ENCODE data around the gene CETN2. TPM values are rescaled to one million over a fixed set of nuclear protein-coding genes. Genes with fewer than 3 reads are reported as not detected.

CETN2 gene
- total RNA-seq, 1 donor from 2014 or later = 58.2 TPM

DNA sequence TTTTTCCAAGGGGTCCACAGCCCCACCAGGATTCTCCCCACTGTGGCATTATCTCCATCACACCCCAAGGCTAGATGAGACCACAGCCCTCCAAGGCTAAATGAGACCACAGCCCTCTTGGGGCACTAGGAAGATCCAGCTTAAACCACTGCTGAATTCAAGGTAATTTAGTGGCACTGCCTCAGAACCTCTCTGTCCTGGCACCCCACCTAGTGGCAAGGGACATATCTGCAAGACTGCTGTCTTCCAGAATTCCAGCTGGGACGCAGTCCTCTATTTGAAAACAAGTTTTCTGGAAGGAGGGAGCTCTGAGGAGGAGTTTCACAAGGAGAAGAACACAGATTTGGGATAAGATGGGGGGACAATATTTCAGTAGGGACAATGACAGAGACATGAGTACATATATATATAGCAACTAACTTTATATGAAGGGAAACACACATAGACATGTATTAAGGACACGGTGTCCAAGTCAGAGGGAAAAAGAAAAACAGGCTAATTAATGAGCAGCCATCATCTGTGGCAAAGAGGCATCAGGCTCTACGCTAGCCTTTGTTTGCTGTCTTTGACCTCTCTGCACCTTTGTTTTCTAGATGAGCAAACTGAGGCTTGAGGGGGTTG, 9.3 kb downstream of the CETN2 start:
- Mint-ChIP-seq H3K27me3 (peaks cover 10% of the 10 kb centered on the region), H3K4me3 (ENCODE audit: low read depth) (no peak overlapping the region), H3K4me1 (ENCODE audit: low read depth) (no peaks in the 10 kb centered on the region), H3K36me3 (ENCODE audit: insufficient read depth) (no peaks in the 10 kb centered on the region), H3K27ac (no peak overlapping the region), H3K9me3 (ENCODE audit: low read depth) (peaks cover 4% of the 10 kb centered on the region)
- DNase-seq (ENCODE audit: low spot score, unreplicated experiment) = peak; percentile 17
- TF ChIP-seq, protein P1, sequence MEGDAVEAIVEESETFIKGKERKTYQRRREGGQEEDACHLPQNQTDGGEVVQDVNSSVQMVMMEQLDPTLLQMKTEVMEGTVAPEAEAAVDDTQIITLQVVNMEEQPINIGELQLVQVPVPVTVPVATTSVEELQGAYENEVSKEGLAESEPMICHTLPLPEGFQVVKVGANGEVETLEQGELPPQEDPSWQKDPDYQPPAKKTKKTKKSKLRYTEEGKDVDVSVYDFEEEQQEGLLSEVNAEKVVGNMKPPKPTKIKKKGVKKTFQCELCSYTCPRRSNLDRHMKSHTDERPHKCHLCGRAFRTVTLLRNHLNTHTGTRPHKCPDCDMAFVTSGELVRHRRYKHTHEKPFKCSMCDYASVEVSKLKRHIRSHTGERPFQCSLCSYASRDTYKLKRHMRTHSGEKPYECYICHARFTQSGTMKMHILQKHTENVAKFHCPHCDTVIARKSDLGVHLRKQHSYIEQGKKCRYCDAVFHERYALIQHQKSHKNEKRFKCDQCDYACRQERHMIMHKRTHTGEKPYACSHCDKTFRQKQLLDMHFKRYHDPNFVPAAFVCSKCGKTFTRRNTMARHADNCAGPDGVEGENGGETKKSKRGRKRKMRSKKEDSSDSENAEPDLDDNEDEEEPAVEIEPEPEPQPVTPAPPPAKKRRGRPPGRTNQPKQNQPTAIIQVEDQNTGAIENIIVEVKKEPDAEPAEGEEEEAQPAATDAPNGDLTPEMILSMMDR (IDR thresholded peaks at IDR 0.05; ENCODE audit: unreplicated experiment) = peak; percentile 57

DNA sequence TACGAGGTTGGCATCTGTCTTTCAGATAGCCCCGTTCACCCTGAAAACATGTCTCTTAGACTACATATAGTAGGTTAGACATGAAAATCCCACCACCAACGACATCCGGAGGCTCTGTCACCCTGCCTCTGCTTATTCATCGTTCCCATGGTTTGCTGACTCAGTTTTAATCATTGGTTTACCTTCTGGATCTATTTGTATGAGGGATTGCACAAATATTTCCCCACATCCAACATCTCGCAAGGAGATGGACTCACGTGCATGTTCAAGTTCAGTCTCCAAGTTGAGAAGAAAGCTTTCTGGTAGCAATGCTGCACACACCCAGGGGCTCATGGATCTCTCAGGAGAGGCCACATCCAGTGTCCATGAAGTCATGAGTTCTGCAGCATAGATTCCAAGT, 10.8 kb downstream of the CETN2 start:
- Mint-ChIP-seq H3K27me3 (peaks cover 10% of the 10 kb centered on the region), H3K27ac (no peak overlapping the region), H3K36me3 (ENCODE audit: insufficient read depth) (no peaks in the 10 kb centered on the region), H3K4me3 (ENCODE audit: low read depth) (no peak overlapping the region), H3K9me3 (ENCODE audit: low read depth) (peaks cover 9% of the 10 kb centered on the region), H3K4me1 (ENCODE audit: low read depth) (no peaks in the 10 kb centered on the region)
- DNase-seq (ENCODE audit: low spot score, unreplicated experiment) = no peak
- TF ChIP-seq, protein P1 (IDR thresholded peaks at IDR 0.05; ENCODE audit: unreplicated experiment) = no peak

DNA sequence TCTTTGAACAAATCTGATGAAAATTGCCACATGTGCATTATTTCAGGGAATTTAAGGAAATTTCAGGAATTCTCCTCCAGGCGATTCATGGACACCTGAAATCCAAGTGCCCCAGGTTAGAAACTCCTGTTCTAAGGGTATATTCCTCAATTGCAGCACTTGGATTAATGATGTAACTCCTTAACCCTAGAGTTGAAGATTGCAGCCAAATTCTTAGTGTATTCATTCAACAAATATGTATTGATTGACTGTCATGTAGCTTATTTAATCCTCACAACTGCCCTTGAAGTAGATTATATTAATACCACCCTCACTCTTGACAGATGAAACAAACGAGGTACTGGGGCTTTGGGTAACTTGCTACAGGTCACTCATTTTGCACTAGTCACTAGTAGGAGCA, 11.3 kb downstream of the CETN2 start:
- no peak for DNase-seq (ENCODE audit: low spot score, unreplicated experiment)
- no peaks in the 10 kb centered on the region for H3K36me3 Mint-ChIP-seq (ENCODE audit: insufficient read depth)
- peaks cover 10% of the 10 kb centered on the region for H3K9me3 Mint-ChIP-seq (ENCODE audit: low read depth)
- no peak overlapping the region for H3K4me3 Mint-ChIP-seq (ENCODE audit: low read depth)
- no peak overlapping the region for H3K27ac Mint-ChIP-seq
- H3K4me1 Mint-ChIP-seq (ENCODE audit: low read depth) = no peaks in the 10 kb centered on the region
- peaks cover 12% of the 10 kb centered on the region for H3K27me3 Mint-ChIP-seq
- TF ChIP-seq, protein P1 (IDR thresholded peaks at IDR 0.05; ENCODE audit: unreplicated experiment) = no peak

DNA sequence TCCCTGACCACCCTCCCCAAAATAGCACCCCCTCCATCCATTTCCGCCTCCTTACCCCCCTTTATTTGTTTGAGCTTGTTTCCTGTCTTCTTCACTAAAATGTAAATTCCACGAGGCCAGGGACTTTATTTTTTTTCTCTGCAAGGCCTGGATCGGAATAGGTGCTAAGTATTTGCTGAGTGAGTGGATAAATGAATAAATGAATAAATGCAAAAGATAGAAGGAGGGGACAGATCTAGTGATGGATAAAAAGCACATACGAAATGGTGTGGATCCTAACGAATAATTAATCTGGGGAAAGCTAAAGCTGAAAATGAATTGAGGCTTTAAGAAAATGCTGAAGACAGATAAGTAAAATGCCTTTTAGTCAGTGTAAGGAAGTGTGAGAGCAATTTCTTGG, 12.2 kb downstream of the CETN2 start:
- no peak overlapping the region for H3K4me3 Mint-ChIP-seq (ENCODE audit: low read depth)
- H3K4me1 Mint-ChIP-seq (ENCODE audit: low read depth) = no peaks in the 10 kb centered on the region
- peaks cover 16% of the 10 kb centered on the region for H3K27me3 Mint-ChIP-seq
- TF ChIP-seq, protein P1 (IDR thresholded peaks at IDR 0.05; ENCODE audit: unreplicated experiment) = no peak
- no peak for DNase-seq (ENCODE audit: low spot score, unreplicated experiment)
- no peaks in the 10 kb centered on the region for H3K36me3 Mint-ChIP-seq (ENCODE audit: insufficient read depth)
- H3K9me3 Mint-ChIP-seq (ENCODE audit: low read depth) = peaks cover 16% of the 10 kb centered on the region
- no peak overlapping the region for H3K27ac Mint-ChIP-seq

DNA sequence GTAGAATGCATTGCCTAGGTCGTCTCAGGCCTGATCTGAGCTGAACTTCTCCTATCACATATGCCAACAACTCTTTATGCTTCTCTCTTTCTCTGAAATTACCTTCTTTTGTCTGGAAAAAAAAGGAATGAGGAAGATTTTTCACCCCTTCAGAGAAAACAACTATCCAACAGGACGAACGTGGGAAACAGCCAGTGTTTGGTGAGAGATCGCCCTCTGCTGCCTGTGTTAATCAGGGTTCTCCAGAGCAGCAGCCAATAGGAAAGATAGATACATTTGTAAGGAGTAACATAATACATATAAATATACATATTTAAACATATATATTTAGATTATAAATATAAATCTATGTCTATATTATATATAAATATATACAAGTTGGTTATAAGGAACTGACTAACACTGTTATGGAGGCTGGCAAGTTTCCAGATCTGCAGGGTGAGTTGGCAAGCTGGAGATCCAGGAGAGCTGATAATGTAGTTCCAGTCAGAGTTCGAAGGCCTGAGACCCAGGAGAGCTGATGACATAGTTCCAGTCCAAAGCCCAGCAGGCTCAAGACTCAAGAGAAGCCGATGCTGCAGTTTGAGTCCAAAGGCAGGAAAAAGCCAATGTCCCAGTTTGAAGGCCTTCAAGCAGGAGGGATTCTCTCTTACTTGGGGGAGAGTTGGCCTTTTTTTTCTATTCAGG, 13.3 kb downstream of the CETN2 start:
- Mint-ChIP-seq H3K4me3 (ENCODE audit: low read depth) (no peak overlapping the region), H3K9me3 (ENCODE audit: low read depth) (peaks cover 16% of the 10 kb centered on the region), H3K36me3 (ENCODE audit: insufficient read depth) (no peaks in the 10 kb centered on the region), H3K27ac (no peak overlapping the region), H3K4me1 (ENCODE audit: low read depth) (no peaks in the 10 kb centered on the region), H3K27me3 (peaks cover 16% of the 10 kb centered on the region)
- no peak for DNase-seq (ENCODE audit: low spot score, unreplicated experiment)
- TF ChIP-seq, protein P1 (IDR thresholded peaks at IDR 0.05; ENCODE audit: unreplicated experiment) = peak; percentile 55
